ENCODE results near the gene DLGAP4.
"Not testable (repeated sequence)": the region's sequence is repeated elsewhere in the genome, so short reads cannot be mapped to it uniquely, and the experiment has no call there.

The DLGAP4 gene

DNA sequence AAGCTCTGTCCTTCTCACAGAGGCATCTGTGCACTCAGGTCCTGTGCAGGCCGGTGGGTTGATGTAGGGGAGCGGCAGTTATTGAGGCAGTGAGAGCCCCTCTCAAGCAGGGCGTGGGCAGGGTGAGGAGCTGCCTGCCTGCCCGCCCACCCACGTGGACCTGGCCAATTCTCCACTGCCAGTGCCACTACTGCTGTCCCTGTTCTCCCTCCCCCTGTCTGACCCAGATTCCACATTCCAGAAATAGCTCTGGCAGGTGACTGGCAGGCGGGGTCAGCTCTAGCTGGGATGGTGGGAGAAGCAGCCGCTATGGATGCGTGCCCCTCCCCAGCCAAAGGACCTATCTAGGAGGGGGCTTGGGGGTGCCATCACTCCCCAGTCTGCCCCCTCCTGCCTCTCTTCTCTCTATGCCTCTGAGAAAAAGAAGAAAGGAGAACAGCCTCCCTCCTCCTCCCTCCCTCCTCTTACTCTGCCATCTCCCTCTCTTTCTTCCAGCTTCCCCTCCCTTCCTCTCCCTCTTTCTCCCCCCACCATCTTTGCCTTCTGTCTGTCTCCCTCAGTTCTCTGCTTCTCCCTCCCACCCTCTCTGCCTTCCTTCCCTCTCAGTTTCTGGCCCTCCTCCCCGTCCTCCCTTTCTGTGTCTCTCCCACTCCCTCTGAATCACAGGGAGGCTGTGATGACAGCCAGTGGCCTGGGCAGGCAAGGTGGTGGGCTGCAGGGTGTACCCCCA lies 148.7 kb downstream of the DLGAP4 start:
- DNase-seq (ENCODE audit: low spot score): no peak

DNA sequence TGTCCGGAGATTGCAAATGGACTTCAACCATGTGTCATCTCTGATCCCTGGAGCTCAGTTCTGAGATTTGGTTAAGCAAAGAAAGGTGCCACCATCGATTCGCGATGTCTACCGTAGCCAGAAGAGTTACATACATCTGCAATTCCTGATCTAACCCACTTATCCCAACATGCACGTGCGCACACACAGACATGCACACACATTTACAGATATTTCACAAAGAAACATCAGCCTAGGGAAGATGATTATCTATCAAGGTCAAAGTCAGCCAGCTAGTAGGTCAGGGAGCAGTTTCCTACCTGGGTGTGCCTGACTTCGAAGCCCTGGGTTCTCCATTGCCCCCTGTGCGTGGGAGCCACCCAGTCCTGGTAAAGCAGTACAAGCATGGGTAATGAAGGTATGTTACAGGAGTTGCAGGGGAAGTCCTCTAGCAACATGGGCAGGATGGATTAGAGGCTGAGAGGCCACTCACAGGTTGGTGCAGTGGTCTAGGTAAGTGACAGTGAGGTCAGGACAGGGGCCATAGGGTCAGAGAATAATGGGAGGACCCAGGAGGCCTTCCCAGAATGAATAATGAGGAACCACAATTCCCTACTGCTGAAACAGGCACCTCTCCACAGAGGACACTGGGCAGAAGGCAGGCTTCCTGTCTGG lies 150.0 kb downstream of the DLGAP4 start:
- no peak for DNase-seq (ENCODE audit: low spot score)

DNA sequence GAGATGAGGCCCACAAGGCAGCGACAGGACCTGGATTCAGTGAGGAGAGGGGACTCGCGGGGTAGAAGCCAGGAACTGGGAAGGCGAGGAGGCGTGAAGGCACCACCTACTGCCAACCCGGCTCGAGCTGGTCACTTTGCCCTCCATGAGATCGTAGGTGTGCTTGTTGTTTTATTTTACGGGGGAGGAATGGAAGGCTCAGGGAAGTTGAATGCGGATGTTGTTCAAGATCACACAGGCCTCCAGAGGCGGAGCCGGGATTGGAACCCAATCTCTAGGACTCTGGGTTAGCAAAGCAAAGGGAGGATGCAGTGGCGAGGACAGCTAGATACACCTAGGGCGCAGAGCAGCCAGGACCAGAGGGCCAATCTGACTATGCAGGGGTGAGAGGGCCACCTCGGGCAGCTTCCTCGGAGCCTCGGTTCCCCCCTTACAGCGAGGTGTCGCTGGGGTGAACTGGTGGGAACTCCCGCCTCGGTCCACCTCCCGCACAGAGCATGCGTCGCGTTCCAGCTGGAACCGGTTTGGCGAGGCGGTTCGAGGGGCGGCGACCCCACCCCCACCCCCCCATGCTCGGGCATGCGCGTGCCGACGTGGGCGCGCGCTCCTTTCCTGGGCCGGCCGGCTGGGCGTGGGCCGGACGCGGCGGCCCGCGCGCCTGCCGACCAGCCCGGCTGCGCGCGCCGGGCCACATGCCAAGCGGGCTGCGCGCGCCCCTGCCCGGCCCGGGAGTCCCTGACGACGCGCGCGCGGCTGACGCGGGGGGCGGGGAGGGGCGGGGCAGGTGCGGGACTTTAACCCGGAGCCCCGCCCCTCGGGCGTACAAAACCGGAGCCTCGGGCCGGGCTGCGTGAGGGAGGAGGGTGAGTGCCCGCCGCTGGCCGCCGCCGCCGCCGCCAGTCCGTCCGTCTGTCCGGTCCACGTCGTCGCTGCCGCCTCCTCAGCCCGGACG lies 154.8 kb downstream of the DLGAP4 start:
- peak; percentile 87 for DNase-seq (ENCODE audit: low spot score)

DNA sequence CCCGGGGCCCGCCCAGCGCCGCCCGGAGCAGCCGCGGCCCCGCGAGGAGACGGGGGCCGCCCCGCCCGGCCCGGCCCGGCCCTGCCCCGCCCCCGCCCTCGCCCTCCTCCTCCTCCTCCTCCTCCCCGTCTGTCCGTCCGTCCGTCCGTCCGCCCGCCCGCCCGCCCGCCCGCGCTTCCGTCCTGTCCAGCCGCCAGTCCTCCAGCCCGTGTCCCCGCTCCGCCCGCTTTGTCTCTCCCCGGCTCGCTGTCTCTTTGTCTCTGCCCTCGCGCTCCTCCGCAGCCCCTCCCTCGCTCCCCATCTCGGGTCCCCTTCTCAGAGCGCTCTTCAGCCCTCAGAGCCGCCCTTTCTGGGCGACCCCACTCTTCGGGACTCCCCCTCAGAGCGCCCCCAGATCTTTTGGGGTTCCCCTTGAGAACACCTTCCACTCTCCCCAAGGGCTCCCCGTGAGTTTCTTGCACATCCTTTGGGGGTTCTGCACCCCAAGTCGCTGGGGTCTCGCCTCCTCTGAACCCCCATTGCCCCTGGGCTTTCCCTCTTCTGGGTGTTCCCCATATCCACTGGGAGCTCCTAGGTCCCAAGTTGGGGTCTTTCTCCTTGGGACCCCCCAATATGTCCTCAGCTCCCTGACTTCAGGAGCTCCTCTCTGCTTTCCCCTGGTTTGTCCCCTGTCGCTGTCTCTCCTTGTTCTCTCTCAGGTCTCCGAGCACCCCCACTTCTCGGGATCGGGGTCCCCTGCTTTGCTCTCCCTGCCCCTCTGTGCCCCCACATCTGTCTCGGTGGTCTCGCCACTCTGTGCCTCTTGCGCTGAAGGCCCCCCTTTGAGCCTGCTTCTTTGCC lies 155.7 kb downstream of the DLGAP4 start:
- no peak for DNase-seq (ENCODE audit: low spot score)

DNA sequence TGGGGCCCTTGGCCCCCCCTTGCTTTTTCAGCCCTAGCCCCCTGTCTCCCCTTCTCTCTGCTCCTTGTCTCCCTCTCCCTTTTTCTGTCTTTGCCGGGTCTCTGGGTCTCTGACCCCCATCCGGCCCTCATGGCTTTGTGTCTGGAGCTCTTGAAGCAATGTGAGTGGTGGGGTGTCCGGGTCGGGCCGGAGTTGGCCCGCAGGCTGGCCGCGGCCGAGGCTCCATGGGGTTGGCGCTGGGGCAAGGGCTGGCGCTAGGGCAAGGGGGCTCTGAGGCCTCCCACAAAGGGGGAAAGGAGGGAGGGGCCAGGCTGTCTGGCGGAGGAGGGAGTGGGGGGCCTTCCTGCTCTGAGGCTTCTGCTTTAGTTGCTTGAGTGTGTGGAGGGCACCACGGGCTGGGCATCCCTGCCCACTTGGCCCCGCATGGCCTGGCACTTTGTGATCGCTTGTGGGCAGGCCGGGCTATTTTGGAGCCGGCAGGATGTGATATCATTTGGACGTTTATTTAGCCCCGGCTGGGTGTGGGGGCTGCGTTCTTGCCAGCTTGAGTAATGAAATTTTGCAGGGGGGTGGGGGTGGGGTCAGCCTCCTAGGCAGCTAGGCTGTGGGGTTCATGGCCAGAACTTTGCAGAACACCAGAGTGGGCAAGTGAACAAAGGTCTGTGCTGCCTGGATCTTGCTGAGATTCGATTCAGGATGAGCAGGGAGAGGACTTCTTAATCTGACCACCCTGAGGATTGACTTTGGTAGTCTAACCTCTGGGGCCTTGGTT lies 156.5 kb downstream of the DLGAP4 start:
- DNase-seq (ENCODE audit: low spot score): no peak

DNA sequence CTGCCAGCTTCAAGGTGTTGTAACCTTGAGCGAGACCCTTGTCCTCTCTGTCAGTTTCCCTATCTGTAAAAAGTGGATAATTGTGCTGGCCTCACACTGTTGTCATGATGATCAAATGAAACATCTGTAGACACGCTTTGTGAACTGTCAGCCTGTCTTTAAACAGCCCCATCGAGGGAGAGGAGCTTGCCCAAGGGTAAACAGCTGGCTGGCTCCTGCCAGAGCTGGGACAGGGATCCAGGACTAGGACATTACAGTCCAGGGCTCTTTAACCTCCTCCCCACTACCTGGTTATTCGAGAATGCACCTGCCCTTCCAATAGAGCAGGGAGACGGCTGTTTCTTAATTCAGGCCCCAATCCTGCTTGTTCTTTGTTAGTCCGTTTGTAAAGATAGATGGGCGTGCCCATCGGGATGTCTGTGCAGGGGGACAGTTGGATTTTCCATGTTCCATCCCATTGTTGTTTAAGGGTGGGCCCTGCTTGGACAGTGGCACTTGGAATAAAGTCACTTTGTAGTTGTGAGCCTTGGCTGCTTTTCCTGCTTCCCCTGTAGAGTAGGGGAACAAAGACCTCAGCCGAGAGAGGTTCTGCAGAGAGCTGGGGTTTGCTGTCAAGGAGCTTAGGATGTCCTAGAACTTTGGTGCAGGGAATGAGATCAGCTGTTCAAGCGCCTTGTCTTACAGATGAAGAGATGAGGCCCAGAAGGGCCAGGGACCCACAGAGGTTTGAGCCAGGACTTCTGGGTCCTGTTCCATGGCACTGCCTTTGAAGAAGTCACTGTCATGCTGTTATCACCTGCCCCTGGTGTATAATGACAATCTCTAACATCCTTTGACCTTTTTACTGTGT lies 157.3 kb downstream of the DLGAP4 start:
- DNase-seq (ENCODE audit: low spot score): no peak

DNA sequence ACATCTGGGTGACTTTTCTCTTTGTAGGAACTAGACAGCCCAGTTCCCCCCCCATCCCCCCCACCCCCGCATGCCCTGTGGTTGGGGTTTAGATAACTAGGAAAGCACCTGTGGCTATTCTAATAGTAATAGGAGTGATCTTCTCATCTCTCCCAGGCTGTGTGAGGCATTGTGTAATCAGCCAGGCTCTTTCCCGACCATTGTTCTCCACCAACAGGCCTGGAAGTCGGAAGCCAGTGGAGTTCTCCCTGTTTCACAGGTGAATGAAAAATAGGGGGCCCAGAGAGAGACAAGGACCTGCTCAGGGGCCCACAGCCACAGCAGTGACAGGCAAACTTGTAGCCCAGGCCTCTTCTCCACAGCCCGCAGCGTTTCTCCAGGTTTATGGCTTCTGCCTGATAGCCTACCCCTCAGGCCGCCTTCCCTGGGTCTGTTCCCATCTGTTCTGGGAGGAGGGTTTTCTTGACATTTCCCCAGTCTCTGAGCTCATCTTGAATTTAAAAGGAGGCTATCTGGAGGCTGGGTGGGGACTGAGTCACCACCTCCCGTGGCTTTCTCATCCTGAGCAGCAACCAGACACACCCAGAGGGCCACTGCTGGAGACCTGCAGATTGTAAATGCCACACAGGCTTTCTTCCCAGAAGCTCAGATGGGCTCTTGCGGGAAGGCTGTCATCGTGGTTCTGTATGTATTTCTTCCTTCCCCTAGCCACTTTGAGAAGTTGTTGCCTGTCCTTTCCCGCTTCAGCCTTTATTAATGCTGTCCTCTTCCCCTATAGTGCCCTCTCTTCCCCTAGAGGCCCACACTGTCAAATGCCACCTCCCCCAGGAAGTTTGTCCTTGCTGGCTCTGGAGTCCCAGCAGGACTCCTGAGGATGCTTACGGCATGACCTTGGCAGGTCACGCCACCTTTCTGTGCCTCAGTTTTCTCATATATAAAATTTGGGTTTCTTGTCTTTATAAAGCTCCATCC lies 159.3 kb downstream of the DLGAP4 start:
- DNase-seq (ENCODE audit: low spot score): peak; percentile 28

DNA sequence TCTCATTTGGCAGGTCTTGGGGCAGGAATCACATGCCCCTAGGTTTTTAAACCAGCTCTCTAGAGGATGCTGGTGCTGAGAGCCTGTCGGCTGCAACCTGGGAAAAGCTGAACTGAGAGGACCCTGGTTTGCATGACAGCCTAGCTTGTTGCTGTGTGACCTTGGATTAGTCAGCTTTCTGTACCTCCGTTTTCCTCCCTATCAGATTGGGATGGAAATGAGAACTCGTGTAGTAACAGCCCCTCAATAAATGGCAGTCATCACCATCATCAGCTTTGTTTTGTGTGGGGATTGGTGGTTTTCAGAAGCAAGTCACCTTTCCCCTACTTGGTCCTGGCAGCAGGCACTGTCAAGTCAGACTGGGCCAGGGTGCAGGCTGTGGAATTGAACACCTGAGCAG lies 159.9 kb downstream of the DLGAP4 start:
- no peak for DNase-seq (ENCODE audit: low spot score)

DNA sequence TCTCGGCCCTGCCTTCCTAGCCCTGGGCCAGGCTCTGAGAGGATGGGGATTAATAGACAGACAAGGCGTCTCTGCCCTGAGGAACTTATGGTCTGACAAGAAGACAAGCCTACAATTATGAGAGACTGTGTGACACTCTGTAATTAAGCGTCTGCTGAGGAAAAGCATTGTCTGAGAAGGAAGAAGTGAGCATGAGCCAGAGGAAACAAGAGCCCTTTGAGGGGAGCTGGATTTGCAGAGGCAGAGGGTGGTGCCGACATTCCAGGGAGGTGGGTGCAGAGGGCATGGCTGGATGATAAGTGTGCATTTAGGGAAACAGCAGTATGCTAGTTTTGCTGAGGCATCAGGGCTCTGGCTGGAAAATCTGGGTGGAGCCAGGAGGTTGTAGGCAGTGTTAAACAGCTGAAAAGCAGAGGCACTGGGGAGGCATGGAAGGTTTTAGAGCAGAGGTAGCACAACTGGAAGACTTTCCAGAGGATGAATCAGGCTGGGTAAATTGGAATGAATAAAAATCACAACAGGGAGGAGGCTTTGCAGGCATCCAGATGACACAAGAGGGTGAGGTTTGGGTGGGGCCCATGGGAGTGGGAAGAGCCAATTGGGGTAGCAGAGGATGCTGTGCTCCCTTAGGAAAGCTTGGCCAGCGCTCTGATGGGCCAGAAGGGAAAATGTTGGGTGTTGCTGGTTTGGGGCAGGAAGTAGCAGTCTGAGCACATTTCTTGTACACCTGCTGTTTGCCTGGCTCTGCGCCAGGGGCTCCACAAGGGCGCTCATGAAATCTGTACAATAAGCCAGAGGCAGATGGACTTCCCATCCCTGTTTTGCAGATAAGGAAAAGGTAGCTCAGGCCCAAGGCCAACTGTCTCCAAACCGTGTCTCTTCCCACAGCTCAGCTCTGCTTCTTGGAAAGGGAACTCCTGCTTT lies 161.2 kb downstream of the DLGAP4 start:
- DNase-seq (ENCODE audit: low spot score): no peak

DNA sequence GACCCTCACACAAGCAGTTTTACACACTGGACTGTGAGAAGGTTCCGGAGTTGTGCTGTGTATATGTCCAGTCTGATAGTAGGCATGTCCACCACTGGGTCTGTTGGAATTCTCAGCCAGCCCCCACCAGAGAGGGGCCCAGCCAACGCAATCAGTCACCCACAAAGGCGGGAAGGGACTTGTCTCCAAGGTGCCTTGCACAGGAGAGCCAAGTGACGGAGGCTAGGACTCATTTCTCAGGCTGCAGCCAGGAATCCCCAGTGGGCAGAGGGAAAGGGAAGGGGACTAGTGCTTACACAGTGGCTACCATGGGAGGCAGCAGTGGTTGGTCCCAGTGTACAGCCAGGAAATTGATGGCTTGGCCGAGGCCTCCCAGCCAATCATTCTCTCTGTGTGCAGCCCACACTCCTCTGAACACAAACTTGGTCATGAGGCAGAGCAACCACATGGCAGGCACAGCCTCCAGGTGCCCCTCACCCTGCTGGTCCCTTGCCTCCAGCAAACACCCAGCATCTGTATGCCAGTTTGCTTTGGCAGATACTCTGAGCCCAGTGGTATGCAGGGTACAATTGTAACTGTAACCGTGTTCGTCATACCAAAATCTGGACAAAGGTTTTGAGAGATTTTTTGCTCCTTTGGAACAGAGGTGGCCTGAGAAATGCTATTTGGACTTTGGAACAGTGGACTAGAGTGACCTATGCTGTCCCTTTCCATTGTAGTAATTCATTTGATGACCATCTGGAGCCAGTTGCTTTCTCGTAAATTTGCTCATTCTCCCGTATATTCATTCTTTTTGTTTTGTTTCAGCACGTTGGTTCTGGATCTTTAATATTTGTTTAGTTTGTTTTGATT lies 162.2 kb downstream of the DLGAP4 start:
- no peak for DNase-seq (ENCODE audit: low spot score)

DNA sequence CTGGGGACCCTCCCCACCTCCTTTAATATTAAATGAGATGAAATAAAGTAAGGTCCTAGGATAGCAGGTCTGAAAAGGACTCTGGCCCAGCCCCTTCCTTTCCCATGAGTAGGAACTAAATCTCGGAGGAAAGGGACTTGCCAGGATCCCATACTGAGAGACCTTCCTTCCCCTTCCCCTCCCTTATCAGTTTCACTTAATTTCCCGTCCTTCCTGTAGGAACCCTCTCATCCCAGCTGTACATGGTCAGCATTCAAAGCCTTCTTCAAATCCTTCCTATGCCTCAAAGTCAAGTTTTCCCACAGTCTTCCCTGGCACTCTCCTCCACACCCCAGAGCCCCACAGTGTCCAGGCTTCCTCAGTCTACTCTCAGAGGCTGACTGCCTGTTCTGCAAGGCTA lies 163.8 kb downstream of the DLGAP4 start:
- DNase-seq (ENCODE audit: low spot score): no peak

DNA sequence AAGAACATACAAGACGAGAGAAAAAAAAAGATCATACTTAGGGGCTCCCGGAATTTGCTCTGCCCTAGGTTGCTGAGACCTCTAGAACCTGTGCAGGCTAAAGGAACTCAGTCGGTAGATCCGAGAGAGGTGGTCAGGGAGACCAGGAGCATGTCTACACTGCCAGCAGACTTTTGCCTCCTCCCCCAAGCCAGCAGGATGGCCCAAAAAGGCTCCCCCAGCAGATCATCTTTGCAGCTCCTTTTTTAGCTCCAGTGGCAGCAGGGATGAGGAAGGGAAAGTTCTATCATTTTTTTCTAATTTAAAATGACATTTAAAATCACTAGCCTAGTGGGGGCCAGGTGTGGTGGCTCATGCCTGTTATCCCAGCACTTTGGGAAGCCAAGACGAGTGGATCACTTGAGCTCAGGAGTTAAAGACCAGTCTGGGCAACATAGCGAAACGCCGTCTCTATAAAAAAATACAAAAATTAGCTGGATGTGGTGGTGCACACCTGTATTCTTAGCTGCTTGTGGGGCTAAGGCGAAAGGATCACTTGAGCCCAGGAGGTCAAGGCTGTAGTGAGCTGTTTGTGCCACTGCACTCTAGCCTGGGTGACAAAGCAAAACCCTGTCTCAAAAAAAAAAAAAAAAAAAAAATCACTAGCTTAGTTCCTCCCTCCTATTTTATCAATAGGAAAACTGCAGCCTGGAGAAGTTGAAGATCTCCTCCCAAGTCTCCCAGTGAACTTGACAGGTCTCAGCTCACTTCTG lies 165.9 kb downstream of the DLGAP4 start:
- DNase-seq (ENCODE audit: low spot score): no peak

DNA sequence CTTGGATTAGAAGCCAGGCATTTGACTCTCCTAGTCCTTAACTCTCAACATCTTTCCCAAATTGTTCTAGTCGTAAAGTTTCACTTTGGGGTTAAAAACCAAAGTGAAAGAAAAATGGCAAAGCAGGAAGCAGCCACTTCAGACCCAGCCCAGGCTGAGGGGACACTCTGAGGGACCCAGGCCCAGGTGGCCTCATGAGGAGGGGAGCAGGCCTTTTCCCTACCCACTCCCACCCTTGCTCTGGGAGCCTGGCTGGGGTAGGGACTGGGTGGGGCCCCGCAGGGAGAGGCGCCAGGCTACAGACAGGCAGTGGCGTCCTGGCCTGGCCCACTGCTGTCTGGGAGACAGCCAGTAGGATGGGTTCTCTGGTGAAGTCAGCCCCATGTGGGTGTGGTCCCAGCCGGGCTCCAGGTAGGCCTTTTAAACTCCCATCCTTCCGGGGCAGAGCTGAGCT lies 166.5 kb downstream of the DLGAP4 start:
- no peak for DNase-seq (ENCODE audit: low spot score)

DNA sequence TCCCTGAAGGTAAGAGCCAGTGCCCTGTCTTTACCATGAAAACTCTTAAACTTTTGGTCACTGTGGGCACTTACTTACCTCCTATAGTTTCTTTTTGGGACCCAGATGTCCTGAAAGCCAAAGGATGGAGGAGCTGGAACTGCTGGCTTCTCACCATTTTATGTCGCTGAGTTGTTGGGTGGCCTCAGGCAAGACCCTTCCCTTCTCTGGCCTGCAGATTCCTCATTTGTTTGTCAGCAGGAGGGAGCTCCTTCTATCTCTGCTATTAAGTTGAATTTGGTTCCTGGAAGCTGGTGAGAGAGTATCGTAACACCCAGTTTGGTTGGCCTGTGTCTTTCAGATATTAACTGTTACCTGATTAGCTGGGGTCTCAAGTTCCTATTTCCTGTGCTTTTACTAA lies 167.0 kb downstream of the DLGAP4 start:
- no peak for DNase-seq (ENCODE audit: low spot score)

DNA sequence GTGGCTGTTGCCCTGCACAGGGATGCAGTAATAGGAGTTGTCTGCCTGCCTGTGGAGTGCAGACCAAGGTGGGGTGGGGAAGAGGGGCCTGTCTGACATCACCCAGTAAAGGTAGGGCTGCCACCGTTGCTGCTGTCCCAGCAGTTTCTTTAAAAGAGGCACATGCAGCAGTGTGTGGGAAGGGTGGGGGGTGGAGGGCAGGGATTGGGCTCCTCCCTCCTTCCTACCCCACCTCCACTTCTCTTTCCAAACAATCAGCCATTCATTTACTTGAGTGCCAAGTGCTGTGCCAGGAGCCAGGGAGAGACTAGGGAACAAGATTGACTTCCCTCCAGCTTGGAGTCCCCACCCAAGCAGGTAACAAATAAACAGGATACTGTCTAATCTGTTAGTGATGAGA lies 168.4 kb downstream of the DLGAP4 start:
- no peak for DNase-seq (ENCODE audit: low spot score)

DNA sequence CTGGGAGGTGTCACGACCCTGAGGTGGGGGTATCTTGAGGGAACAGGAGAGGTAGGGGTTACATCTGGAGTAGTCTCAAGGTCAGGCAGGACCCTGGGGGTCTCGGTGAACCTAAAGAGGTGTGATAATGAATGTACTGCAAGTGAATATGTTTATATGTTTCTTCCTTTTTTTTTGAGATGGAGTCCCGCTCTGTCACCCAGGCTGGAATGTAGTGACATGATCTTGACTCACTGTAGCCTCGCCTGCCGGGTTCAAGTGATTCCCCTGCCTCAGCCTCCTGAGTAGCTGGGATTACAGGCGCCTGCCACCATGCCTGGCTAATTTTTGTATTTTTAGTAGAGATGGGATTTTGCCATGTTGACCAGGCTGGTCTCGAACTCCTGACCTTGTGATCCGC lies 168.9 kb downstream of the DLGAP4 start:
- not testable (repeated sequence) for DNase-seq (ENCODE audit: low spot score)
